Measurements from ENCODE around the gene NR3C1. TPM values are rescaled to one million over a fixed set of nuclear protein-coding genes. Genes with fewer than 3 reads are reported as not detected.

NR3C1 gene
- total and polyA plus RNA-seq, 2 of the 13 experiments (the other 11 are each of a cell fraction or from before 2014, with no cell fraction given) = 10.0 to 24.3 TPM

DNA sequence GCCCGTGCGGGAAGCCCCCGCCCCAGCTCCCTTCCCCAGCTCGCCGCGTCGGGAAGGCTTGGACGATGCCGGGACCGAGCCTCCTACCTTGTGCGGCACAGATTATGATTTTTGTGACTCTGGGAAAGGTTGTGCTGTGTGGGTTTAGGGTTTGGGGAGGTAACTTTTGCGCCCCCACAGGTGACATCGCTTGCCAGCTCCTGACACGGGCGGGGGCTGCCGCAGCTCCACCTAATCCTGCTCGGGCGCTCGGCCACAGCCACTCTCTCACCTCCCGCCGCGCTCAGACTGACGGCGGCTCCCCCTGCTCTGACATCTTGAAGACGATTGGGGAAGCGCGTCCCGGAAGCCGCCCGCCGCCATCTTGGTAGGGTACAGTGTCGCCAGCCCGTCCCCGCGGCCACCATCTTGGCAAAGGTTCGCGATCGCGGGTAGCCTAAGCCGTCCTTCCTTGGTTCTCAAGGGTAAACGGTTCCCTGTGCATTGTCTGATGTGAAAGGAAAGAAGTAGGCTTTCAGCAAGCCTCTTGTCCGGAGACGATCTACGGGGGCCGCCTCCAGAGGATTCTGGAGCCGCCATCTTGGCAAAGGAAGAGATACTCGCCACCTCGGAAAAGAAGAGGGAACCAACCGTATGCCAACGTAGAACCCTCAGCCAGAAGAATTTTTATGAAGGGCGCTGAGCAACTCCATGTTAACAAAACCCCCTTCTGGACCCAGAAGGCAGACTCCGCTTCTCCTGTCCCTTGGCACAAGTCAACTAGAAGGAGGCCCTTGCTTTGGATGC, 1.8 kb upstream of the NR3C1 start (continued):
- TF ChIP-seq, protein P1, sequence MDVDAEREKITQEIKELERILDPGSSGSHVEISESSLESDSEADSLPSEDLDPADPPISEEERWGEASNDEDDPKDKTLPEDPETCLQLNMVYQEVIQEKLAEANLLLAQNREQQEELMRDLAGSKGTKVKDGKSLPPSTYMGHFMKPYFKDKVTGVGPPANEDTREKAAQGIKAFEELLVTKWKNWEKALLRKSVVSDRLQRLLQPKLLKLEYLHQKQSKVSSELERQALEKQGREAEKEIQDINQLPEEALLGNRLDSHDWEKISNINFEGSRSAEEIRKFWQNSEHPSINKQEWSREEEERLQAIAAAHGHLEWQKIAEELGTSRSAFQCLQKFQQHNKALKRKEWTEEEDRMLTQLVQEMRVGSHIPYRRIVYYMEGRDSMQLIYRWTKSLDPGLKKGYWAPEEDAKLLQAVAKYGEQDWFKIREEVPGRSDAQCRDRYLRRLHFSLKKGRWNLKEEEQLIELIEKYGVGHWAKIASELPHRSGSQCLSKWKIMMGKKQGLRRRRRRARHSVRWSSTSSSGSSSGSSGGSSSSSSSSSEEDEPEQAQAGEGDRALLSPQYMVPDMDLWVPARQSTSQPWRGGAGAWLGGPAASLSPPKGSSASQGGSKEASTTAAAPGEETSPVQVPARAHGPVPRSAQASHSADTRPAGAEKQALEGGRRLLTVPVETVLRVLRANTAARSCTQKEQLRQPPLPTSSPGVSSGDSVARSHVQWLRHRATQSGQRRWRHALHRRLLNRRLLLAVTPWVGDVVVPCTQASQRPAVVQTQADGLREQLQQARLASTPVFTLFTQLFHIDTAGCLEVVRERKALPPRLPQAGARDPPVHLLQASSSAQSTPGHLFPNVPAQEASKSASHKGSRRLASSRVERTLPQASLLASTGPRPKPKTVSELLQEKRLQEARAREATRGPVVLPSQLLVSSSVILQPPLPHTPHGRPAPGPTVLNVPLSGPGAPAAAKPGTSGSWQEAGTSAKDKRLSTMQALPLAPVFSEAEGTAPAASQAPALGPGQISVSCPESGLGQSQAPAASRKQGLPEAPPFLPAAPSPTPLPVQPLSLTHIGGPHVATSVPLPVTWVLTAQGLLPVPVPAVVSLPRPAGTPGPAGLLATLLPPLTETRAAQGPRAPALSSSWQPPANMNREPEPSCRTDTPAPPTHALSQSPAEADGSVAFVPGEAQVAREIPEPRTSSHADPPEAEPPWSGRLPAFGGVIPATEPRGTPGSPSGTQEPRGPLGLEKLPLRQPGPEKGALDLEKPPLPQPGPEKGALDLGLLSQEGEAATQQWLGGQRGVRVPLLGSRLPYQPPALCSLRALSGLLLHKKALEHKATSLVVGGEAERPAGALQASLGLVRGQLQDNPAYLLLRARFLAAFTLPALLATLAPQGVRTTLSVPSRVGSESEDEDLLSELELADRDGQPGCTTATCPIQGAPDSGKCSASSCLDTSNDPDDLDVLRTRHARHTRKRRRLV (CRISPR knock-in tag; IDR thresholded peaks at IDR 0.05) = peak; percentile 89
- peak; percentile 73 for TF ChIP-seq ASH2L (IDR thresholded peaks at IDR 0.05; ENCODE audit: insufficient read length, low read depth, low read length)
- no peak for TF ChIP-seq MTF1 (CRISPR knock-in tag; IDR thresholded peaks at IDR 0.05)
- TF ChIP-seq, protein P2, sequence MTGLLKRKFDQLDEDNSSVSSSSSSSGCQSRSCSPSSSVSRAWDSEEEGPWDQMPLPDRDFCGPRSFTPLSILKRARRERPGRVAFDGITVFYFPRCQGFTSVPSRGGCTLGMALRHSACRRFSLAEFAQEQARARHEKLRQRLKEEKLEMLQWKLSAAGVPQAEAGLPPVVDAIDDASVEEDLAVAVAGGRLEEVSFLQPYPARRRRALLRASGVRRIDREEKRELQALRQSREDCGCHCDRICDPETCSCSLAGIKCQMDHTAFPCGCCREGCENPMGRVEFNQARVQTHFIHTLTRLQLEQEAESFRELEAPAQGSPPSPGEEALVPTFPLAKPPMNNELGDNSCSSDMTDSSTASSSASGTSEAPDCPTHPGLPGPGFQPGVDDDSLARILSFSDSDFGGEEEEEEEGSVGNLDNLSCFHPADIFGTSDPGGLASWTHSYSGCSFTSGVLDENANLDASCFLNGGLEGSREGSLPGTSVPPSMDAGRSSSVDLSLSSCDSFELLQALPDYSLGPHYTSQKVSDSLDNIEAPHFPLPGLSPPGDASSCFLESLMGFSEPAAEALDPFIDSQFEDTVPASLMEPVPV (CRISPR knock-in tag; IDR thresholded peaks at IDR 0.05) = peak; percentile 71; the same call in 1 of the 2 replicates
- TF ChIP-seq ZNF44 (CRISPR knock-in tag; IDR thresholded peaks at IDR 0.05) = peak; percentile 90; the same call in 1 of the 2 replicates
- TF ChIP-seq ZNF589 (CRISPR knock-in tag; conservative IDR thresholded peaks at IDR 0.05) = peak; percentile 14; the same call in 1 of the 2 replicates
- no peak; the same call in 1 of the 2 replicates for TF ChIP-seq RXRA (CRISPR knock-in tag; IDR thresholded peaks at IDR 0.05)
- TF ChIP-seq ZNF569 (CRISPR knock-in tag; IDR thresholded peaks at IDR 0.05; ENCODE audit: borderline replicate concordance) = no peak
- TF ChIP-seq ZNF552 (CRISPR knock-in tag; IDR thresholded peaks at IDR 0.05; ENCODE audit: borderline replicate concordance) = 0 out of 2 replicates have a peak, but pooled peaks have one; percentile 39
- no peak for TF ChIP-seq FIP1L1 (IDR thresholded peaks at IDR 0.05; ENCODE audit: borderline replicate concordance, insufficient read depth, low read depth, low read length)
- peak in 1 of 2 experiments; percentile 42; a peak in 1 of 4 replicates for TF ChIP-seq NR2F1 (CRISPR knock-in tag; IDR thresholded peaks at IDR 0.05)
- TF ChIP-seq, protein P3, sequence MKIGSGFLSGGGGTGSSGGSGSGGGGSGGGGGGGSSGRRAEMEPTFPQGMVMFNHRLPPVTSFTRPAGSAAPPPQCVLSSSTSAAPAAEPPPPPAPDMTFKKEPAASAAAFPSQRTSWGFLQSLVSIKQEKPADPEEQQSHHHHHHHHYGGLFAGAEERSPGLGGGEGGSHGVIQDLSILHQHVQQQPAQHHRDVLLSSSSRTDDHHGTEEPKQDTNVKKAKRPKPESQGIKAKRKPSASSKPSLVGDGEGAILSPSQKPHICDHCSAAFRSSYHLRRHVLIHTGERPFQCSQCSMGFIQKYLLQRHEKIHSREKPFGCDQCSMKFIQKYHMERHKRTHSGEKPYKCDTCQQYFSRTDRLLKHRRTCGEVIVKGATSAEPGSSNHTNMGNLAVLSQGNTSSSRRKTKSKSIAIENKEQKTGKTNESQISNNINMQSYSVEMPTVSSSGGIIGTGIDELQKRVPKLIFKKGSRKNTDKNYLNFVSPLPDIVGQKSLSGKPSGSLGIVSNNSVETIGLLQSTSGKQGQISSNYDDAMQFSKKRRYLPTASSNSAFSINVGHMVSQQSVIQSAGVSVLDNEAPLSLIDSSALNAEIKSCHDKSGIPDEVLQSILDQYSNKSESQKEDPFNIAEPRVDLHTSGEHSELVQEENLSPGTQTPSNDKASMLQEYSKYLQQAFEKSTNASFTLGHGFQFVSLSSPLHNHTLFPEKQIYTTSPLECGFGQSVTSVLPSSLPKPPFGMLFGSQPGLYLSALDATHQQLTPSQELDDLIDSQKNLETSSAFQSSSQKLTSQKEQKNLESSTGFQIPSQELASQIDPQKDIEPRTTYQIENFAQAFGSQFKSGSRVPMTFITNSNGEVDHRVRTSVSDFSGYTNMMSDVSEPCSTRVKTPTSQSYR (CRISPR knock-in tag; IDR thresholded peaks at IDR 0.05; ENCODE audit: borderline replicate concordance) = no peak; the same call in none of the 2 replicates
- 0 out of 2 replicates have a peak, but pooled peaks have one; percentile 8 for TF ChIP-seq ZNF749 (CRISPR knock-in tag; IDR thresholded peaks at IDR 0.05; ENCODE audit: borderline replicate concordance)
- TF ChIP-seq FOXM1 (CRISPR knock-in tag; IDR thresholded peaks at IDR 0.05) = no peak
- TF ChIP-seq, protein P4, sequence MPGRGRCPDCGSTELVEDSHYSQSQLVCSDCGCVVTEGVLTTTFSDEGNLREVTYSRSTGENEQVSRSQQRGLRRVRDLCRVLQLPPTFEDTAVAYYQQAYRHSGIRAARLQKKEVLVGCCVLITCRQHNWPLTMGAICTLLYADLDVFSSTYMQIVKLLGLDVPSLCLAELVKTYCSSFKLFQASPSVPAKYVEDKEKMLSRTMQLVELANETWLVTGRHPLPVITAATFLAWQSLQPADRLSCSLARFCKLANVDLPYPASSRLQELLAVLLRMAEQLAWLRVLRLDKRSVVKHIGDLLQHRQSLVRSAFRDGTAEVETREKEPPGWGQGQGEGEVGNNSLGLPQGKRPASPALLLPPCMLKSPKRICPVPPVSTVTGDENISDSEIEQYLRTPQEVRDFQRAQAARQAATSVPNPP (CRISPR knock-in tag; IDR thresholded peaks at IDR 0.05) = peak; percentile 71; the same call in 1 of the 2 replicates
- TF ChIP-seq, protein P5, sequence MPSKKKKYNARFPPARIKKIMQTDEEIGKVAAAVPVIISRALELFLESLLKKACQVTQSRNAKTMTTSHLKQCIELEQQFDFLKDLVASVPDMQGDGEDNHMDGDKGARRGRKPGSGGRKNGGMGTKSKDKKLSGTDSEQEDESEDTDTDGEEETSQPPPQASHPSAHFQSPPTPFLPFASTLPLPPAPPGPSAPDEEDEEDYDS (CRISPR knock-in tag; IDR thresholded peaks at IDR 0.05) = peak; percentile 45

Measured in HepG2 (cell line).